ENCODE results near the gene TUBA3D.
"Not testable (repeated sequence)": the region's sequence is repeated elsewhere in the genome, so short reads cannot be mapped to it uniquely, and the experiment has no call there.

Gene TUBA3D

GRCh38 chr2:131467722-131468121 lies 8.2 kb upstream of the TUBA3D start:
- H3K27ac Mint-ChIP-seq; H3K4me1 Mint-ChIP-seq; H3K9me3 Mint-ChIP-seq; H3K27me3 Mint-ChIP-seq (ENCODE audit: low read depth, poor library complexity); DNase-seq; H3K4me3 Mint-ChIP-seq; H3K36me3 Mint-ChIP-seq (ENCODE audit: low read depth): not testable (repeated sequence)

DNA sequence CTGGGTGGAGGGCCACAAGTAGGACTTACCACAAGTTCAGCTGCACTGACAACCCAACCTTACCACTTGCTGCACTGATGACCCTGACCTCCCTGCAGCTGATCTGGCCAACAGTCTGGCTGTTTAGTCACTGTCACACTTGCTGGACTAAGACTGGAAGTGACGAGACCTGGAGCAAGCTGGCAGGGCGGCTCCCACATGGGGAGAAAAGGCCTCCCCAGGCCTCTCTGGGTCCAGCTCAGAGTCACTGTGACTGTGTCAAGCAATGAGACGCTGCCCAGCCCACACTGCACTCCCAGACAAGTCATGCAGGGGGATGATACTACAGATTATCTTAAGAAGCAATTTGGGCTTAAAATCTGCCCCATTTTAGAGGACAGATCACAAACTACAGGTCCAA lies 5.0 kb upstream of the TUBA3D start:
- not testable (repeated sequence) for DNase-seq; H3K27me3 Mint-ChIP-seq (ENCODE audit: low read depth, poor library complexity); H3K4me3 Mint-ChIP-seq; H3K36me3 Mint-ChIP-seq (ENCODE audit: low read depth); H3K9me3 Mint-ChIP-seq; H3K4me1 Mint-ChIP-seq; H3K27ac Mint-ChIP-seq

DNA sequence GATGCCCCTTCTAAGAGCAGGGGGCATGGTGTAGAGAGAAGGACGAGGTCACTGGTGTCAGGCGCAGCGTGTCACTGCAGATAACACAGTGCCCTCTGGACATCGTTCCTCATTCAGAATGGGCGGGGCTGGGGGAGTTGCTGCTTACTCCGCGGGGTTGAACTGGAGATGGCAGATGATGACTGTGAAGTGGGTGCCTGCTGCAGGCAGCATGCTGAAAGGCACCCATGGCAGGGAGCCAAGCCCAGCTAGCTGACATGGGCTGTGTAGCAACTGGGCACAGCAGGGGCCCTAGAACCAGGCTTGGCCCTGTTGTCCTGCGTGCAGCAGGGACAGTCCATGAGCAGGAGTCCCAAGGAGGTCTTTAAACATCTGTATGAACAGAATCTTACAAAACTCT lies 4.3 kb upstream of the TUBA3D start:
- H3K9me3 Mint-ChIP-seq; H3K4me1 Mint-ChIP-seq; H3K36me3 Mint-ChIP-seq (ENCODE audit: low read depth); DNase-seq; H3K27me3 Mint-ChIP-seq (ENCODE audit: low read depth, poor library complexity); H3K4me3 Mint-ChIP-seq; H3K27ac Mint-ChIP-seq: not testable (repeated sequence)

- H3K36me3 Mint-ChIP-seq (ENCODE audit: low read depth), result not testable (repeated sequence)
These were observed 2.7 kb upstream of the TUBA3D start for GRCh38 chr2:131473266-131473665.

GRCh38 chr2:131476363-131476762 lies 444 bp downstream of the TUBA3D start:
- not testable (repeated sequence) for H3K4me3 Mint-ChIP-seq; H3K27me3 Mint-ChIP-seq (ENCODE audit: low read depth, poor library complexity)

More at GRCh38 chr2:131473266-131473665, 2.7 kb upstream of the TUBA3D start:
- H3K27ac Mint-ChIP-seq; H3K4me3 Mint-ChIP-seq; DNase-seq; H3K4me1 Mint-ChIP-seq; H3K27me3 Mint-ChIP-seq (ENCODE audit: low read depth, poor library complexity); H3K9me3 Mint-ChIP-seq: not testable (repeated sequence)

DNA sequence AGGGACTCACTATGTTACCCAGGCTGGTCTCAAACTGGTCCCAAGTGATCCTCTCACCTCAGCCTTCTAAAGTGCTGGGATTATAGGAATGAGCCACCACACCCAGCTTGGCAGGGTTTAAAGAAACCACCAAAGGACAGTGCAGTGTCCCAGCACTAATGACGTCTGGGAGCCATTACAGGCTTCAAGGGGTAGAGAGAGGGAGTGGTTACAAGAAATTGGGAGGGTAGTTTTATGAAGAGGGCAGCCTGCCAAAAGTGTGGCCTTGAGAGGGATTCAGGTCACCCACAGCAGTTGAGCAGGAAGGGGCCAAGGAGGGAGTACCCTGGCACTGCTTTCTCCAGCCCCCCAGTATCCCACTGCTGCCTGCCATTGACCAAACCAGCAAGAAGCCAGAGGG lies 1.3 kb downstream of the TUBA3D start:
- not testable (repeated sequence) for H3K27ac Mint-ChIP-seq; H3K4me3 Mint-ChIP-seq; DNase-seq; H3K9me3 Mint-ChIP-seq; H3K4me1 Mint-ChIP-seq; H3K27me3 Mint-ChIP-seq (ENCODE audit: low read depth, poor library complexity)
- H3K36me3 Mint-ChIP-seq (ENCODE audit: low read depth), result peaks cover 10% of the 10 kb centered on the region

More at GRCh38 chr2:131476363-131476762, 444 bp downstream of the TUBA3D start:
- peaks cover 10% of the 10 kb centered on the region for H3K36me3 Mint-ChIP-seq (ENCODE audit: low read depth)
- not testable (repeated sequence) for H3K9me3 Mint-ChIP-seq, DNase-seq, H3K4me1 Mint-ChIP-seq, H3K27ac Mint-ChIP-seq

- not testable (repeated sequence) for DNase-seq; H3K4me1 Mint-ChIP-seq; H3K4me3 Mint-ChIP-seq; H3K27ac Mint-ChIP-seq; H3K27me3 Mint-ChIP-seq (ENCODE audit: low read depth, poor library complexity); H3K9me3 Mint-ChIP-seq
- peaks cover 19% of the 10 kb centered on the region for H3K36me3 Mint-ChIP-seq (ENCODE audit: low read depth)
These were observed 2.3 kb downstream of the TUBA3D start for GRCh38 chr2:131478074-131478849.

GRCh38 chr2:131478850-131479461 lies 3.0 kb downstream of the TUBA3D start:
- not testable (repeated sequence) for H3K4me1 Mint-ChIP-seq
- peaks cover 20% of the 10 kb centered on the region for H3K36me3 Mint-ChIP-seq (ENCODE audit: low read depth)

GRCh38 chr2:131480351-131480750 lies 4.4 kb downstream of the TUBA3D start:
- H3K36me3 Mint-ChIP-seq (ENCODE audit: low read depth), result peaks cover 20% of the 10 kb centered on the region
- H3K4me3 Mint-ChIP-seq; H3K4me1 Mint-ChIP-seq; H3K9me3 Mint-ChIP-seq; H3K27me3 Mint-ChIP-seq (ENCODE audit: low read depth, poor library complexity); H3K27ac Mint-ChIP-seq; DNase-seq: not testable (repeated sequence)

More at GRCh38 chr2:131478850-131479461, 3.0 kb downstream of the TUBA3D start:
- H3K9me3 Mint-ChIP-seq; DNase-seq; H3K27me3 Mint-ChIP-seq (ENCODE audit: low read depth, poor library complexity); H3K4me3 Mint-ChIP-seq: not testable (repeated sequence)
- peak overlapping the region; percentile 59 for H3K27ac Mint-ChIP-seq

GRCh38 chr2:131482506-131483155 lies 6.7 kb downstream of the TUBA3D start:
- DNase-seq; H3K27ac Mint-ChIP-seq; H3K9me3 Mint-ChIP-seq; H3K4me3 Mint-ChIP-seq; H3K27me3 Mint-ChIP-seq (ENCODE audit: low read depth, poor library complexity): not testable (repeated sequence)
- H3K4me1 Mint-ChIP-seq, result peaks cover 14% of the 10 kb centered on the region
- peaks cover 15% of the 10 kb centered on the region for H3K36me3 Mint-ChIP-seq (ENCODE audit: low read depth)

GRCh38 chr2:131483981-131484820 lies 8.3 kb downstream of the TUBA3D start:
- not testable (repeated sequence) for H3K27me3 Mint-ChIP-seq (ENCODE audit: low read depth, poor library complexity); H3K4me3 Mint-ChIP-seq

DNA sequence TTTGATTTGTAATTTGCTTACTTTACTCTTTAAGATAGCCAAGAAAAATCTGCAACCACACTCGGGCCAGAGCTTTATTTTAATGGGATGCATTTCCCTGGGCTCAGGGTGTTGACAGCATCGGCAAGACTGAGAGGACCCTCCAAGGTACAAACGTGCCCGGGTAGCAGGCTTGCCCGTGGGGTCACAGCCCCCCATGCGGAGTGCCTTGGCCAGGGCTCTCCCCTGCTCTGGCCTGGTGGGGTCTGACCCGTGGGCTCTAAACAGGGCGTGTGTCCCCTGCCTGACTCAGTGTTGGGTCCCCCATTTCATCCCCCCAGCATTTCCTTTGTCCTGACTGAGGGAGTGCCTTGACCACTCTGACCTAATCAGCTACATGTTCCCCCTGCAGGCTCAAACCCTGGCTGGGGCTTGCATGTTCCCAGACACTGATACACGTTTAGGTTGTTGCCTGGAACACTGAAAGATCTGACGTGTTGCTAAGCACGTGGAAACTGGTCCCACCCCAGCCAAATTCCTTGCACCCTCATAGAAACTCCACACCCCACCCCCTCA lies 9.1 kb downstream of the TUBA3D start:
- Mint-ChIP-seq H3K36me3 (ENCODE audit: low read depth) (peaks cover 15% of the 10 kb centered on the region), H3K4me1 (peaks cover 19% of the 10 kb centered on the region)
- not testable (repeated sequence) for DNase-seq; H3K27me3 Mint-ChIP-seq (ENCODE audit: low read depth, poor library complexity); H3K27ac Mint-ChIP-seq; H3K9me3 Mint-ChIP-seq; H3K4me3 Mint-ChIP-seq

More at GRCh38 chr2:131483981-131484820, 8.3 kb downstream of the TUBA3D start:
- not testable (repeated sequence) for H3K27ac Mint-ChIP-seq, DNase-seq, H3K9me3 Mint-ChIP-seq
- peaks cover 19% of the 10 kb centered on the region for H3K4me1 Mint-ChIP-seq
- H3K36me3 Mint-ChIP-seq (ENCODE audit: low read depth), result peaks cover 18% of the 10 kb centered on the region

- Mint-ChIP-seq H3K36me3 (ENCODE audit: low read depth) (peaks cover 15% of the 10 kb centered on the region), H3K4me1 (peaks cover 32% of the 10 kb centered on the region)
- H3K27ac Mint-ChIP-seq; H3K27me3 Mint-ChIP-seq (ENCODE audit: low read depth, poor library complexity); H3K4me3 Mint-ChIP-seq; H3K9me3 Mint-ChIP-seq; DNase-seq: not testable (repeated sequence)
These were observed 10.4 kb downstream of the TUBA3D start for GRCh38 chr2:131486201-131486902.

Measured in nephron progenitor cell (in vitro differentiated cells).